Stimulated activated CD4-positive, alpha-beta T cell treated with anti-CD3 and anti-CD28 coated beads, Interleukin-2, amount 100 ng/mL, for 24 hours (primary cell): ENCODE data around the gene SPINT2.
"Not testable (repeated sequence)": the region's sequence is repeated elsewhere in the genome, so short reads cannot be mapped to it uniquely, and the experiment has no call there.

Experiments used
- DNase-seq, 2 donors: peaks; one replicate each; pipeline ENCODE4 v3.0.0-alpha.2; 2020

Gene SPINT2

GRCh38 chr19:38324431-38324830, 60.1 kb downstream of the SPINT2 start:
- no peak for DNase-seq

DNA sequence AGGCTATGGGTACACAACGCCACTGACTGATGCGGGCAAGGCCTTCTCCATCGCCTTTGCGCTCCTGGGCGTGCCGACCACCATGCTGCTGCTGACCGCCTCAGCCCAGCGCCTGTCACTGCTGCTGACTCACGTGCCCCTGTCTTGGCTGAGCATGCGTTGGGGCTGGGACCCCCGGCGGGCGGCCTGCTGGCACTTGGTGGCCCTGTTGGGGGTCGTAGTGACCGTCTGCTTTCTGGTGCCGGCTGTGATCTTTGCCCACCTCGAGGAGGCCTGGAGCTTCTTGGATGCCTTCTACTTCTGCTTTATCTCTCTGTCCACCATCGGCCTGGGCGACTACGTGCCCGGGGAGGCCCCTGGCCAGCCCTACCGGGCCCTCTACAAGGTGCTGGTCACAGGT, 62.2 kb downstream of the SPINT2 start:
- DNase-seq = no peak

DNA sequence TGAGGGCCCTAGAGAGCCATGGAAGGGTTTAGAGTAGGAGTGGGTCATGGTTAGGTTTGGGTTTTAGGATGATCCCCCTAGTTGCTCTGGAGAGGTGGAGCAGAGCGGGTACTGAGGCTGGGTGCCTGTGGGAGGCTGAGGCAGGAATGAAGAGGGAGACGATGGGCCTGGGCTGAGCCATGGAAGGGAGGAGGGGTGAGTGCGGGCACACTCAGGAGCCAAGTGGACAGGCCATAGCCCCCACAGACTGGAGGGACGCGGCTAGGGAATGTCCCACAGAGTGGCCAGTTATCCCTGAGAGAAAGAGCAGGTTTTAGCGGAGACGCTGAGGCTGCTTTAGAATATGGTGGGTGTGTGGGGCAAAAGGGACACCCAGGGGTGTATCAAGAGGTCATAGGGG, 65.3 kb downstream of the SPINT2 start:
- no peak for DNase-seq

GRCh38 chr19:38331728-38332127, 67.4 kb downstream of the SPINT2 start:
- DNase-seq = no peak

- DNase-seq = no peak
These were observed 68.9 kb downstream of the SPINT2 start for GRCh38 chr19:38333245-38333644.

DNA sequence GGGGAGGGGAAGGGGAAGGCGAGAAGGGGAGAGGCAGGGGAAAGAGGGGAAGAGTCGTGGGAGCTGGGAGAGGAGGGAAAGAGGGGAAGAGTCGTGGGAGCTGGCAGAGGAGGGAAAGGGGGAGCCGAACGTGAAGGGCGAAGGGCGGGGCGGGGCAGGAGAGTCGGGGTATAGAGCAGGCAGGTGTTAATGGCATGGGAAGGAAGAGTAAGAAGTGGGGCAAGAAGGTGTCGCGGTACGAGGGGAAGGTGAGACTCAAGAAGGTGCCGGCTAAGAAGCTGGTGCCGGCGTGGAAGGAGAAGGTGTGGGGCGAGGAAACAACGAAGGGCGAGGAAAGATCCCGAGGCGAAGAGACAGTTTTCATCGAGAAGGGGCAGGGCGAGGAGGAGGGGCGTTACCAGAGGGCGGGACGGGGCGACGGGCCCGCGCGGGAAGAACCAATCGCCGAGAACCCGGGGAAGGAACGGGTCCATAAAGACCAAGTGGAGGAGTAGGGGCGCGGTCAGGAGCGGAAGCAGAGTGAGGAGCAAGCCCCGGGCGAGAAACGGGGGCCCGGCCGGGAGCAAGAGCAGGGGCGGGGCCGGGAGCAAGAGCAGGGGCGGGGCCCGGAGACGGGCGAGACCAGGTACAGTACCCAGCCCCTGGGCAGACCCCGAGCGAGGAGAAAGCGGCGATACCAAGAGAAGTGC, 71.7 kb downstream of the SPINT2 start:
- peak; percentile 96 to 97 for DNase-seq

GRCh38 chr19:38336638-38337359, 72.4 kb downstream of the SPINT2 start:
- DNase-seq = peak; percentile 95 to 97

- peak in 1 of 2 donors; percentile 26 for DNase-seq
These were observed 72.9 kb downstream of the SPINT2 start for GRCh38 chr19:38337360-38337653.

- DNase-seq = not testable (repeated sequence)
These were observed 74.6 kb downstream of the SPINT2 start for GRCh38 chr19:38339011-38339410.

- no peak for DNase-seq
These were observed 76.6 kb downstream of the SPINT2 start for GRCh38 chr19:38340927-38341326.
